Thyroid gland (tissue), 4 donors: ENCODE data around the gene RFC5. TPM values are rescaled to one million over a fixed set of nuclear protein-coding genes. Genes with fewer than 3 reads are reported as not detected.
A peak's percentile ranks its signal among the peaks of the same experiment; 100 is the strongest.

Experiments used
- DNase-seq, 2 donors: peaks; one replicate each; pipeline ENCODE4 v3.0.0-alpha.2; 2019
- H3K27ac ChIP-seq, 3 donors: fragments of 200-600 bp; sonication (generic); 1 replicate in 2 of 3; 2 replicates in 1 of 3; pipeline ENCODE4 v1.5.1; 2016 to 2019; ENCODE audit warnings: mild to moderate bottlenecking in 1 of 3, moderate library complexity in 1 of 3
- H3K27me3 ChIP-seq: fragments of 200-600 bp; sonication (generic); one replicate; pipeline ENCODE4 v1.5.1; 2019
- H3K36me3 ChIP-seq, 2 donors: fragments of 200-600 bp; sonication (generic); one replicate each; pipeline ENCODE4 v1.5.1; 2016 to 2019
- H3K4me1 ChIP-seq, 2 donors: fragments of 200-600 bp; sonication (generic); one replicate each; pipeline ENCODE4 v1.5.1; 2017 to 2019
- H3K4me3 ChIP-seq, 3 donors: fragments of 200-600 bp; sonication (generic); replicated peaks in 1 of 3; 1 replicate in 2 of 3; 2 replicates in 1 of 3; pipeline ENCODE4 v1.5.1; 2016; ENCODE audit warnings: mild to moderate bottlenecking in 1 of 3
- H3K9me3 ChIP-seq: fragments of 200-600 bp; sonication (generic); one replicate; pipeline ENCODE4 v1.5.1; 2017
- CTCF ChIP-seq, 6 experiments: fragments of 200-600 bp in 3 of 6; fragments of 450-650 bp in 3 of 6; sonication (generic) in 3 of 6; IDR thresholded peaks; one replicate each; pipeline ENCODE4 v1.5.1; 2016 to 2019; ENCODE audit warnings: antibody characterized with exemption in 6 of 6, mild to moderate bottlenecking in 2 of 6, inconsistent platforms in 1 of 6, moderate library complexity in 1 of 6
- POLR2A ChIP-seq, 2 donors: fragments of 450-650 bp; IDR thresholded peaks; one replicate each; pipeline ENCODE4 v1.6.1; 2017; ENCODE audit warnings: antibody characterized with exemption in 2 of 2, mild to moderate bottlenecking in 2 of 2, moderate library complexity in 1 of 2
- WGBS, 2 donors: methylation state at CpG; one replicate each; pipeline ENCODE4 v1.1.5; 2017; 5-methylcytosine and 5-hydroxymethylcytosine counted together
- intact Hi-C: fragments of 100-400 bp; cut with DNase I; formaldehyde crosslinking; loops from one replicate; pipeline ENCODE4 v1.15.1; 2023
- total RNA-seq, 4 donors: library from RNA; depleted of rRNA; stranded (reverse); fragments of >200 nt; gene quantifications; one replicate each; pipeline ENCODE4 v1.2.3, GENCODE V29; 2016

RFC5 gene
- total RNA-seq, 4 donors from 2014 or later = 15.4 to 18.8 (median 17.2) TPM

GRCh38 chr12:118053071-118053985 lies 36.8 kb downstream of the RFC5 start:
- TF ChIP-seq CTCF (IDR thresholded peaks at IDR 0.05) (no peak), POLR2A (IDR thresholded peaks at IDR 0.05) (no peak)
- peaks cover 13 to 25% of the 10 kb centered on the region in 2 donors for H3K36me3 ChIP-seq
- intact Hi-C loops = no loop called here
- no peak overlapping the region for H3K4me3 ChIP-seq
- WGBS, 2 donors = 92 to 93% methylated on average over 10 of the region's 10 CpGs
- DNase-seq = no peak
- no peaks in the 10 kb centered on the region for H3K9me3 ChIP-seq
- no peaks in the 10 kb centered on the region for H3K27me3 ChIP-seq
- H3K4me1 ChIP-seq = peaks cover 26 to 56% of the 10 kb centered on the region in 2 donors
- peak overlapping the region in 2 of 3 donors; percentile 78 to 80 for H3K27ac ChIP-seq

- Histone ChIP-seq H3K4me3 (no peak overlapping the region), H3K27me3 (no peaks in the 10 kb centered on the region), H3K36me3 (peaks cover 5 to 19% of the 10 kb centered on the region in 2 donors), H3K4me1 (peaks cover 34 to 64% of the 10 kb centered on the region in 2 donors), H3K27ac (peak overlapping the region in 2 of 3 donors; percentile 67 to 75), H3K9me3 (no peaks in the 10 kb centered on the region)
- intact Hi-C loops = no loop called here
- no peak for TF ChIP-seq POLR2A (IDR thresholded peaks at IDR 0.05)
- TF ChIP-seq CTCF (IDR thresholded peaks at IDR 0.05) = peak in 5 of 6 experiments; percentile 51 to 79 (median 66)
- WGBS, 2 donors = 46 to 58% methylated on average over 2 of the region's 2 CpGs
- peak; percentile 75 to 81 for DNase-seq
Measured at GRCh38 chr12:118055144-118055557, 38.6 kb downstream of the RFC5 start.

GRCh38 chr12:118055865-118056773 lies 39.6 kb downstream of the RFC5 start:
- intact Hi-C loops = no loop called here
- Histone ChIP-seq H3K36me3 (peaks cover 4 to 11% of the 10 kb centered on the region in 2 donors), H3K9me3 (no peaks in the 10 kb centered on the region), H3K4me1 (peaks cover 35 to 64% of the 10 kb centered on the region in 2 donors), H3K4me3 (no peak overlapping the region), H3K27ac (peak overlapping the region; percentile 36 to 75 (median 67)), H3K27me3 (no peaks in the 10 kb centered on the region)
- WGBS, 2 donors = 85 to 86% methylated on average over 13 of the region's 13 CpGs
- DNase-seq = no peak
- TF ChIP-seq CTCF (IDR thresholded peaks at IDR 0.05) (no peak), POLR2A (IDR thresholded peaks at IDR 0.05) (no peak)

- Histone ChIP-seq H3K27me3 (no peaks in the 10 kb centered on the region), H3K4me1 (peaks cover 29 to 51% of the 10 kb centered on the region in 2 donors), H3K9me3 (no peaks in the 10 kb centered on the region), H3K4me3 (no peak overlapping the region), H3K27ac (no peak overlapping the region), H3K36me3 (no peaks in the 10 kb centered on the region)
- TF ChIP-seq POLR2A (IDR thresholded peaks at IDR 0.05) (no peak), CTCF (IDR thresholded peaks at IDR 0.05) (no peak)
- 96 to 97% methylated on average over 7 of the region's 7 CpGs for WGBS, 2 donors
- DNase-seq = no peak
- intact Hi-C loops = no loop called here
Measured at GRCh38 chr12:118058227-118058626, 41.7 kb downstream of the RFC5 start.
